PC-3 (cell line): ENCODE measurements around the gene SH3BP5. TPM values are rescaled to one million over a fixed set of nuclear protein-coding genes. Genes with fewer than 3 reads are reported as not detected.

Source experiments
- ATAC-seq: fragments of 200-7000 bp; cut with Tn5 transposase; 2 replicates; pipeline ENCODE4 v1.9.1; 2020; ENCODE audit warnings: mild to moderate bottlenecking, moderate library complexity
- BruUV-seq: library from RNA; stranded (reverse); fragments of 400-500 nt; replicated peaks from 2 replicates; lab custom pipeline; 2021; lab: Mats Ljungman, UMichigan
- CTCF ChIA-PET: fragments of 300-600 bp; sonication (Branson Sonifier 250); formaldehyde crosslinking; loops from one replicate; lab custom pipeline; 2022; ENCODE audit warnings: antibody characterized with exemption; lab: Charles Lee
- POLR2A ChIA-PET: fragments of 300-600 bp; sonication (Branson Sonifier 250); formaldehyde crosslinking; loops from one replicate; lab custom pipeline; 2022; ENCODE audit warnings: antibody characterized with exemption; ENCODE audit not compliant: unreplicated experiment; lab: Charles Lee
- DNase-seq: peaks from one replicate; pipeline ENCODE4 v3.0.0-alpha.2; 2015
- H2AFZ ChIP-seq: fragments of 300-600 bp; sonication (generic); 2 replicates; pipeline ENCODE4 v1.6.0; 2016; ENCODE audit warnings: antibody characterized with exemption, low read length
- H3F3A ChIP-seq: fragments of 300-600 bp; sonication (generic); one replicate; pipeline ENCODE4 v1.6.0; 2017; ENCODE audit warnings: antibody characterized with exemption, low read length, control low read depth, mild to moderate bottlenecking; ENCODE audit not compliant: unreplicated experiment
- H3K27ac ChIP-seq: fragments of 300-600 bp; sonication (generic); 2 replicates; pipeline ENCODE4 v1.5.1; 2016; ENCODE audit warnings: mild to moderate bottlenecking, low read length
- H3K27me3 ChIP-seq: fragments of 300-600 bp; sonication (generic); 2 replicates; pipeline ENCODE4 v1.6.1; 2016; ENCODE audit warnings: low read length, mixed read lengths
- H3K36me3 ChIP-seq: fragments of 300-600 bp; sonication (generic); 2 replicates; pipeline ENCODE4 v1.6.1; 2016; ENCODE audit warnings: low read depth, mixed run types, low read length, mixed read lengths
- H3K4me1 ChIP-seq: fragments of 300-600 bp; sonication (generic); 2 replicates; pipeline ENCODE4 v1.5.1; 2016; ENCODE audit warnings: low read length; ENCODE audit not compliant: insufficient read depth
- H3K4me2 ChIP-seq: fragments of 300-600 bp; sonication (generic); 2 replicates; pipeline ENCODE4 v1.6.0; 2016; ENCODE audit warnings: low read length
- H3K4me3 ChIP-seq: fragments of 300-600 bp; sonication (generic); 2 replicates; pipeline ENCODE4 v1.5.1; 2016; ENCODE audit warnings: mild to moderate bottlenecking, low read length, mixed read lengths
- H3K79me2 ChIP-seq: fragments of 300-600 bp; sonication (generic); 2 replicates; pipeline ENCODE4 v1.6.1; 2017; ENCODE audit warnings: low read length, mixed read lengths
- H3K9ac ChIP-seq: fragments of 300-600 bp; sonication (generic); 2 replicates; pipeline ENCODE4 v1.6.0; 2016; ENCODE audit warnings: mild to moderate bottlenecking, low read length
- H3K9me2 ChIP-seq: fragments of 300-600 bp; sonication (generic); replicated peaks from 2 replicates; pipeline ENCODE4 v1.6.1; 2016; ENCODE audit warnings: mixed run types, low read length, mixed read lengths
- H3K9me3 ChIP-seq: fragments of 300-600 bp; sonication (generic); 2 replicates; pipeline ENCODE4 v1.6.1; 2016; ENCODE audit warnings: low read length, mixed read lengths
- H4K20me1 ChIP-seq: fragments of 300-600 bp; sonication (generic); 2 replicates; pipeline ENCODE4 v1.6.1; 2016; ENCODE audit warnings: low read length, mixed read lengths
- EZH2 ChIP-seq: fragments of 300-600 bp; sonication (generic); IDR thresholded peaks from one replicate; pipeline ENCODE4 v1.6.1; 2017; ENCODE audit warnings: antibody characterized with exemption, mild to moderate bottlenecking, low read length; ENCODE audit not compliant: unreplicated experiment
- EZH2phosphoT487 ChIP-seq: fragments of 300-600 bp; sonication (generic); IDR thresholded peaks from 2 replicates; pipeline ENCODE4 v1.6.1; 2018; ENCODE audit warnings: mild to moderate bottlenecking, antibody characterized with exemption, low read length, borderline replicate concordance
- intact Hi-C: fragments of 100-400 bp; cut with micrococcal nuclease; formaldehyde crosslinking; loops from 2 replicates; pipeline ENCODE4 v1.9.0; 2023
- total RNA-seq: library from RNA; depleted of rRNA; stranded (reverse); fragments of >200 nt; gene quantifications from 2 replicates; pipeline ENCODE4 v1.2.3, GENCODE V29; 2014
- TF ChIP-seq, protein P1 (sequence below): fragments of 300-600 bp; sonication (generic); conservative IDR thresholded peaks from 2 replicates; pipeline ENCODE4 v1.5.1; 2017; ENCODE audit warnings: antibody characterized with exemption, low read depth, mild to moderate bottlenecking, low read length

SH3BP5 gene
- total RNA-seq, 1 experiment from 2014 or later, result 21.2 TPM

DNA sequence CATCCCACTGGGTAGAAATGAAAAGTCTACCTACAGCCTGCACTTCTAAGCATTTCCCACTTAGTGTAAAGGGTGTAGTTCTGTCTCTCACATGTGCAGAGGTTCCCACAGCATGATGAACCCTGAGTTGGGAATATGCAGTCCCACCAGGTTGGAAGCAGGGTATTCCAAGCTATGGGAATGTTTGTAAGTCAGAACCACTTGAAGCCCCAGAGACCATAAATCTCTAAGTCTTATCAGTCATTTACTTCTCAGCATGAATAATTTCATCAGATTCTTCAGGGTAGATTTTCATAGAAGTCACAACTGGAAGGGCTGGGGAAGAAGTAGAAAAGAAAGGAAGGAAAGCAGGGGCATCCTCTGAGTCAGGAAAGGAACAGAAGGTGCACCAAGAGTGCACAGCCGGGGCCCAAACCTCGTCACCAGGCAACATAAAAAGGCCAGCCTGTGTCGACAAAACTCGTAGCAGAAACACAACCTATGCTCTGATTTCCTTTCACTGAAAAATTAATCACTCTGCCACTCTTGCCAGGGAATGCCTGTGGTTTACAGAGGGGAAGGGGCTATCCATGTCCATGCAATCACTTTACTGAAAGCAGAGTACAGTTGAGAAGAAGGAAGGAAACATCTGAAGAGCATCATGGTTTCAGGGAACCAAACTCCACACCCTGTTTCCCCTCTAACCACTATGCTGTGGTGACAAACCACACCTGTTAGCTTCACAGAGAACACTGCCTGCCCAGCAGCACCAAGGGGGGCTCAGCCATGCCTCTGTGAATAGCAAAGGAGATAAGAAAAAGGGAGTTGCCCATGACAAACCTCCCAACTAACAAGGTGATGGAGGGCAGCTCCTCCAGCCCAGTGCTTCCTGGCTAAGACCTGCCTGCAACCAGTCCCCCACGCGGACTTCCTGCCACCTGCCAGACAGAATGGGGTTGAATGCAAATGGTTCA, 40.5 kb downstream of the SH3BP5 start:
- H3K27me3 ChIP-seq, result no peaks in the 10 kb centered on the region
- ATAC-seq, result no peak
- H3K9me3 ChIP-seq, result no peaks in the 10 kb centered on the region
- no peak overlapping the region for H3K27ac ChIP-seq
- H4K20me1 ChIP-seq, result no peaks in the 10 kb centered on the region
- TF ChIP-seq, protein P1, sequence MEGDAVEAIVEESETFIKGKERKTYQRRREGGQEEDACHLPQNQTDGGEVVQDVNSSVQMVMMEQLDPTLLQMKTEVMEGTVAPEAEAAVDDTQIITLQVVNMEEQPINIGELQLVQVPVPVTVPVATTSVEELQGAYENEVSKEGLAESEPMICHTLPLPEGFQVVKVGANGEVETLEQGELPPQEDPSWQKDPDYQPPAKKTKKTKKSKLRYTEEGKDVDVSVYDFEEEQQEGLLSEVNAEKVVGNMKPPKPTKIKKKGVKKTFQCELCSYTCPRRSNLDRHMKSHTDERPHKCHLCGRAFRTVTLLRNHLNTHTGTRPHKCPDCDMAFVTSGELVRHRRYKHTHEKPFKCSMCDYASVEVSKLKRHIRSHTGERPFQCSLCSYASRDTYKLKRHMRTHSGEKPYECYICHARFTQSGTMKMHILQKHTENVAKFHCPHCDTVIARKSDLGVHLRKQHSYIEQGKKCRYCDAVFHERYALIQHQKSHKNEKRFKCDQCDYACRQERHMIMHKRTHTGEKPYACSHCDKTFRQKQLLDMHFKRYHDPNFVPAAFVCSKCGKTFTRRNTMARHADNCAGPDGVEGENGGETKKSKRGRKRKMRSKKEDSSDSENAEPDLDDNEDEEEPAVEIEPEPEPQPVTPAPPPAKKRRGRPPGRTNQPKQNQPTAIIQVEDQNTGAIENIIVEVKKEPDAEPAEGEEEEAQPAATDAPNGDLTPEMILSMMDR, result no peak
- TF ChIP-seq EZH2 (no peak), EZH2phosphoT487 (no peak)
- CTCF ChIA-PET, result no interaction called here
- intact Hi-C loops, result no loop called here
- no peak overlapping the region for H3K4me2 ChIP-seq
- POLR2A ChIA-PET, result no interaction called here
- H3K36me3 ChIP-seq, result no peaks in the 10 kb centered on the region
- H3K4me1 ChIP-seq, result no peaks in the 10 kb centered on the region
- BruUV-seq, result no TSS peak
- no peaks in the 10 kb centered on the region for H3F3A ChIP-seq
- H3K79me2 ChIP-seq, result no peaks in the 10 kb centered on the region
- no peak overlapping the region for H3K4me3 ChIP-seq
- H3K9ac ChIP-seq, result no peak overlapping the region
- H3K9me2 ChIP-seq, result no peaks in the 10 kb centered on the region
- no peak overlapping the region for H2AFZ ChIP-seq
- DNase-seq, result no peak

DNA sequence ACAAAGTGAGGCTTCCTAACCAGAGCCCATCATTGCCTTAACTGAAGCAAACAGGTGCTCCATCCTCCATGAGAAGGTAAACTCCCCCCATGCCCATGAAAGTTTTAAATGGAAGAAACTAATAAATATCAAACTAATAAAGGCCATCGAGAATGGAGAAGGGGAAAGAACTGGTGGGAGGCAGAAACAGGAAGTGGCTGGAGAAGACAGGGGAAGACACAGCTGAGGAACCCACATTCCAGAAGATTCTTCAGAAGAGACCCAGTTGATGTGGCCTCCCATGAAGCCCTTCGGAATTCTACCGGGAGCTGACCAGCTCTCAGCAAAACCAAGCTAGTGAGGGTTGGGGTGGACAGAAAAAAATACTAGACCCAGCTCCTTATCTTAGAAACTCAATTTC, 41.6 kb downstream of the SH3BP5 start:
- ChIA-PET CTCF (interaction anchor here (0.9 kb wide), 1 partner anchor 23 kb away, joined by 3 read pairs; no protein-coding TSS in a partner anchor), POLR2A (no interaction called here)
- intact Hi-C loops, result no loop called here
- Histone ChIP-seq H3K4me1 (no peaks in the 10 kb centered on the region), H3F3A (no peaks in the 10 kb centered on the region), H3K36me3 (no peaks in the 10 kb centered on the region), H3K4me3 (no peak overlapping the region), H3K79me2 (no peaks in the 10 kb centered on the region), H2AFZ (no peak overlapping the region), H3K9me3 (no peaks in the 10 kb centered on the region), H3K4me2 (no peak overlapping the region), H3K27ac (no peak overlapping the region), H3K9ac (no peak overlapping the region), H3K27me3 (no peaks in the 10 kb centered on the region), H4K20me1 (no peaks in the 10 kb centered on the region), H3K9me2 (no peaks in the 10 kb centered on the region)
- DNase-seq (no peak), ATAC-seq (no peak)
- BruUV-seq, result no TSS peak
- no peak for TF ChIP-seq EZH2
- TF ChIP-seq EZH2phosphoT487, result no peak
- TF ChIP-seq, protein P1, result no peak

DNA sequence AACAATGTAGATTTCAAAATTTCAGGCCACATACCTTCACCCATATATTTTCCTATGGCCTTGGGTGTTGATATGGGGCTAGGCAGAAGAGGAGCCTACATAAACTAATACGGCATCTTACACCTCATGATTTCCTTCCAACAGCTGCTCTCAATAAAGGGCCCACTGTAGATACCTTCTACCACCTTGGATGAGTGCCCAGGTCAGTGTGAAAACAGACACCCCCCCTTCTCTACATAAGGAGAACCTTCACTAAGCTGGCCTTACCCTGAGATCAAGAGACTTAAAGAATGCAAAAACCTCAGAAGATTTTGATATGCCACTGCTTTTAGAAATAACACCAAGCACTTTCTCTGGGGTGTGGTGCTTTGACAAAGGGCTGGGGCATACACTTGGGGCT, 42.7 kb downstream of the SH3BP5 start:
- no peaks in the 10 kb centered on the region for H3K9me2 ChIP-seq
- no peaks in the 10 kb centered on the region for H3K4me1 ChIP-seq
- no peaks in the 10 kb centered on the region for H3F3A ChIP-seq
- no peak overlapping the region for H3K4me2 ChIP-seq
- no peak overlapping the region for H3K9ac ChIP-seq
- H3K9me3 ChIP-seq, result no peaks in the 10 kb centered on the region
- POLR2A ChIA-PET, result interaction anchor here (0.6 kb wide), 1 partner anchor 43 kb away, joined by 3 read pairs; no protein-coding TSS in a partner anchor
- H3K4me3 ChIP-seq, result no peak overlapping the region
- no peaks in the 10 kb centered on the region for H3K27me3 ChIP-seq
- H3K27ac ChIP-seq, result no peak overlapping the region
- TF ChIP-seq EZH2phosphoT487 (no peak), EZH2 (no peak)
- TF ChIP-seq, protein P1, result no peak
- no peak for ATAC-seq
- intact Hi-C loops, result no loop called here
- H3K36me3 ChIP-seq, result no peaks in the 10 kb centered on the region
- CTCF ChIA-PET, result no interaction called here
- no peak for DNase-seq
- BruUV-seq, result no TSS peak
- no peaks in the 10 kb centered on the region for H4K20me1 ChIP-seq
- no peaks in the 10 kb centered on the region for H3K79me2 ChIP-seq
- H2AFZ ChIP-seq, result no peak overlapping the region
